ENCODE results near the gene MTFR1L. TPM values are rescaled to one million over a fixed set of nuclear protein-coding genes. Genes with fewer than 3 reads are reported as not detected.

The MTFR1L gene
- total RNA-seq, 4 donors from 2014 or later: 75.7 to 109 (median 99.2) TPM

DNA sequence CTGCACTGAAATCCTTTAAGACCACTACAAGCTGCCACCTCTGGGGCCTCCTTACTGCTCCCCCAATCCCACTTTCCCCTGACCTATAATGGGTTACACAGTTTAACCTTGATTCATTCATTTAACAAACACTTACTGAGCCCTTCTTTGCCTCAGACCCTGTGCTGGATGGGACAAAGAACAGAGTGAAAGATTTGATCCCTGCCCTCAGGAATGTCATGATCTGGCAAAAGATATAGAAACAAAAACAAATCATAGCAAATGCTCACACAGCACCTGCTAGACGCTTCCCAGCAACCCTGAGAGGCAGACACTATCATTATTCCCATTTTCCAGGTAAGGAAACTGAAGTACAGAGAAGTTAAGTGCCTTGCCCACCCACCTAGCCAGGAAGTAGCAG is 46.5 kb downstream of the MTFR1L start:
- Histone ChIP-seq H3K27me3 (no peaks in the 10 kb centered on the region), H3K36me3 (peaks cover 0 to 4% of the 10 kb centered on the region in 2 donors), H3K9me3 (no peaks in the 10 kb centered on the region), H3K4me1 (peaks cover 0 to 3% of the 10 kb centered on the region in 2 donors), H3K4me3 (replicated peaks in 1 of 3) (no peak overlapping the region), H3K27ac (no peak overlapping the region)
- WGBS, 2 donors: 79 to 88% methylated on average over 1 of the region's 1 CpG
- no peak for DNase-seq
- TF ChIP-seq, protein P1, sequence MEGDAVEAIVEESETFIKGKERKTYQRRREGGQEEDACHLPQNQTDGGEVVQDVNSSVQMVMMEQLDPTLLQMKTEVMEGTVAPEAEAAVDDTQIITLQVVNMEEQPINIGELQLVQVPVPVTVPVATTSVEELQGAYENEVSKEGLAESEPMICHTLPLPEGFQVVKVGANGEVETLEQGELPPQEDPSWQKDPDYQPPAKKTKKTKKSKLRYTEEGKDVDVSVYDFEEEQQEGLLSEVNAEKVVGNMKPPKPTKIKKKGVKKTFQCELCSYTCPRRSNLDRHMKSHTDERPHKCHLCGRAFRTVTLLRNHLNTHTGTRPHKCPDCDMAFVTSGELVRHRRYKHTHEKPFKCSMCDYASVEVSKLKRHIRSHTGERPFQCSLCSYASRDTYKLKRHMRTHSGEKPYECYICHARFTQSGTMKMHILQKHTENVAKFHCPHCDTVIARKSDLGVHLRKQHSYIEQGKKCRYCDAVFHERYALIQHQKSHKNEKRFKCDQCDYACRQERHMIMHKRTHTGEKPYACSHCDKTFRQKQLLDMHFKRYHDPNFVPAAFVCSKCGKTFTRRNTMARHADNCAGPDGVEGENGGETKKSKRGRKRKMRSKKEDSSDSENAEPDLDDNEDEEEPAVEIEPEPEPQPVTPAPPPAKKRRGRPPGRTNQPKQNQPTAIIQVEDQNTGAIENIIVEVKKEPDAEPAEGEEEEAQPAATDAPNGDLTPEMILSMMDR (IDR thresholded peaks at IDR 0.05): no peak
- no peak for TF ChIP-seq POLR2A (IDR thresholded peaks at IDR 0.05)
- intact Hi-C loops (cut with DNase I): no loop called here

DNA sequence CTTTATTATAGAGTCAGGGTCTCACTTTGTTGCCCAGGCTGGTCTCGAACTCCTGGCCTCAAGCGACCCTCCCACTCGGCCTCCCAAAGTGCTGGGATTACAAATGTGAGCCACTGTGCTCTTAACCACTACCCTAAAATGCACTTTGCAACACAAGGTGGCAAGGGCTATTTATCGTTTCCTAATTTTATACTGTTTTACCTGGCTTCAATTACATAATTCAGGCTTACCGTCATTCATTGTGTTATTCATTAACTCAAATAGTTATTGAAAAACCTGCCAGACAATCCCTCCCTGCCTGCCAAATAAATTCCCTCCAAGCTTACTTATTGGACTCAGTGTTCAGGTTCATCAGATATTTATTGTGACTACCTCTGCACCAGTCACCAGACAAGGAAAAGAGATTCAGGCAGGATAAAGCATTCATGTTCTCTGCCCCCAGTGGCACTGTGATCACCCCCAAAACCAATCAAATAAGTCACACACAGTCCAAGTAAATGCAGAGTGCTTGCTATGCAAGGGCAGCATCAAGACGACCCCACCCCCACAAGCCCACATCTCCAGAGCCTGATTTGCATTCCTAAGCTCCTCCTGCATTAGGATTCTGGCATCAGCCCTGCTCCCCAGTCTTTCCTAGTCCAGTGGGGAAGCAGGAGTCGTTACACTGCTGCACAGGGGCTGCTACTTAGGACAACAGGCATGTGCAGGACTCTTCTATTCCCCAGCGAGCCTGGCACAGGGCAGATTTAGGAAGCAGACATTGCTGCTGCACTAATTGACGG is 47.6 kb downstream of the MTFR1L start:
- intact Hi-C loops (cut with DNase I): no loop called here
- WGBS, 2 donors: 76 to 79% methylated on average over 9 of the region's 9 CpGs
- Histone ChIP-seq H3K4me3 (replicated peaks in 1 of 3) (no peak overlapping the region), H3K27ac (no peak overlapping the region), H3K4me1 (peaks cover 5 to 15% of the 10 kb centered on the region in 2 donors), H3K36me3 (peaks cover 0 to 4% of the 10 kb centered on the region in 2 donors), H3K9me3 (no peaks in the 10 kb centered on the region), H3K27me3 (no peaks in the 10 kb centered on the region)
- TF ChIP-seq, protein P1 (IDR thresholded peaks at IDR 0.05): no peak
- no peak for TF ChIP-seq POLR2A (IDR thresholded peaks at IDR 0.05)
- DNase-seq: no peak

DNA sequence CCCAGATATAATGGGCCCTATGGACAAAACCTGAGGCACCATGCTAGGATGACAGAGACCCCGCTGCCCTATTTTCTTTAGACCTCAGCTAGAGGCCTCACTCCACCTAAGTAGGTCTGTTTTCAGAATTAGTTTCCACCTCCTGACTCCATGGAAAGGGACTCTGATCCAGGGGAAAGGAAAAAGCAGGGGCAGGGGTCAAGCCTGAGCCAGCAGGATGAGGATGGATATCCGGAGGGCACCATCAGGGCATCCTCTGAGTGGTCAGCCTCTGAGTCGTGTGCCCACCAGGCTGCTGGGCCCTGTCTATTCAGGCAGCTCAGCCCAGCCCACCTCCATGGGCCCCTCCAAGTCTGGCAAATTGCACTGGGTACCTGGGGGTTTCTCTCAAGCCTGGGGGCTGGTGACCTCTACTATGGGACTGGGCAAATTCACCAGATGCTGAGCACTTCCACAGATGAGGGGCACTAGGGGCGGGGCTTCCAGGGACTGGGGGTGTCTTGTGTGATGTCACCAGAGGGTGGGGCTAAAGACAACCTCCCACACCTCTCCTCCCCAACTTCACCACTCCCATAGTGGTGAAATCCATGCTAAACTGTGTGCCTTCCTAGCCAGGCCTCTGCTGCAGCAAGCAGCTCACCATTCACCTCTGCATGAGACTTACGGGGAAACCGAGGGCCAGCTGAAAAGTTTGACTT is 50.3 kb downstream of the MTFR1L start:
- Histone ChIP-seq H3K4me1 (peaks cover 9 to 29% of the 10 kb centered on the region in 2 donors), H3K27me3 (no peaks in the 10 kb centered on the region), H3K9me3 (no peaks in the 10 kb centered on the region), H3K4me3 (replicated peaks in 1 of 3) (no peak overlapping the region), H3K27ac (no peak overlapping the region), H3K36me3 (no peaks in the 10 kb centered on the region)
- WGBS, 2 donors: 71 to 72% methylated on average over 5 to 6 of the region's 6 CpGs
- no peak for DNase-seq
- intact Hi-C loops (cut with DNase I): no loop called here
- no peak for TF ChIP-seq POLR2A (IDR thresholded peaks at IDR 0.05)
- TF ChIP-seq, protein P1 (IDR thresholded peaks at IDR 0.05): no peak

DNA sequence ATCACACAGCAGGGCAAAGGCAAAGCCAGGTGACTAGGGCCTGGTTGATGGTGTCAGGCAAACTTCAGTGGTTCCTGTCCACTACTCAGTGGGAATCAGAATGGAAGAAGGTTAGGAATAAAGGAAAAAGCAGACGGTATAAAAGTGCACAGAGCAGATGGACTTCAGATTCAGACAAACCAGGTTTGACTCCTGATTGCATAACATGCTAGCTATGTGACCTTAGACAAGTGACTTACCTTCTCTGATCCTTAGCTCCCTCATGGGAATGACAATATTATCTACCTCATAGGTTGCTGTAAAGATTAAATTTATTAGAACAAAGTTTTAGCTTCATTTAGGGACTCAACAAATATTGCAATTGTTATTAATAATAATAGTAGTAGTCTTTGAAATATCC is 50.9 kb downstream of the MTFR1L start:
- H3K4me3 ChIP-seq (replicated peaks in 1 of 3): no peak overlapping the region
- H3K27me3 ChIP-seq: no peaks in the 10 kb centered on the region
- H3K9me3 ChIP-seq: no peaks in the 10 kb centered on the region
- 90 to 91% methylated on average over 1 of the region's 1 CpG for WGBS, 2 donors
- no peak for DNase-seq
- intact Hi-C loops (cut with DNase I): no loop called here
- H3K27ac ChIP-seq: no peak overlapping the region
- H3K36me3 ChIP-seq: no peaks in the 10 kb centered on the region
- peaks cover 9 to 29% of the 10 kb centered on the region in 2 donors for H3K4me1 ChIP-seq
- TF ChIP-seq, protein P1 (IDR thresholded peaks at IDR 0.05): no peak
- TF ChIP-seq POLR2A (IDR thresholded peaks at IDR 0.05): no peak

Data from thyroid gland (tissue), 4 donors.